ENCODE measurements around the gene ATP9B.

ATP9B gene

GRCh38 chr18:79199691-79200374 lies 130.6 kb downstream of the ATP9B start:
- DNase-seq (ENCODE audit: low spot score), result no peak

- peak; percentile 85 for DNase-seq (ENCODE audit: low spot score)
Measured at GRCh38 chr18:79200546-79201268, 131.5 kb downstream of the ATP9B start.

- DNase-seq (ENCODE audit: low spot score), result no peak
Measured at GRCh38 chr18:79203017-79203605, 133.9 kb downstream of the ATP9B start.

- DNase-seq (ENCODE audit: low spot score), result no peak
Measured at GRCh38 chr18:79204889-79205807, 136.0 kb downstream of the ATP9B start.

- no peak for DNase-seq (ENCODE audit: low spot score)
Measured at GRCh38 chr18:79206444-79206843, 137.2 kb downstream of the ATP9B start.

- no peak for DNase-seq (ENCODE audit: low spot score)
Measured at GRCh38 chr18:79208906-79209305, 139.7 kb downstream of the ATP9B start.

GRCh38 chr18:79210002-79210910 lies 141.1 kb downstream of the ATP9B start:
- no peak for DNase-seq (ENCODE audit: low spot score)

GRCh38 chr18:79211844-79212243 lies 142.7 kb downstream of the ATP9B start:
- no peak for DNase-seq (ENCODE audit: low spot score)

- DNase-seq (ENCODE audit: low spot score), result no peak
Measured at GRCh38 chr18:79214056-79214455, 144.9 kb downstream of the ATP9B start.

GRCh38 chr18:79216176-79216575 lies 147.0 kb downstream of the ATP9B start:
- no peak for DNase-seq (ENCODE audit: low spot score)

GRCh38 chr18:79217979-79218604 lies 148.9 kb downstream of the ATP9B start:
- no peak for DNase-seq (ENCODE audit: low spot score)

GRCh38 chr18:79218605-79219190 lies 149.5 kb downstream of the ATP9B start:
- DNase-seq (ENCODE audit: low spot score), result no peak

- no peak for DNase-seq (ENCODE audit: low spot score)
Measured at GRCh38 chr18:79221136-79221535, 151.9 kb downstream of the ATP9B start.

- DNase-seq (ENCODE audit: low spot score), result no peak
Measured at GRCh38 chr18:79222790-79223189, 153.6 kb downstream of the ATP9B start.

- DNase-seq (ENCODE audit: low spot score), result no peak
Measured at GRCh38 chr18:79223431-79223830, 154.2 kb downstream of the ATP9B start.

- DNase-seq (ENCODE audit: low spot score), result no peak
Measured at GRCh38 chr18:79224381-79224780, 155.2 kb downstream of the ATP9B start.

- no peak for DNase-seq (ENCODE audit: low spot score)
Measured at GRCh38 chr18:79227621-79228020, 158.4 kb downstream of the ATP9B start.

GRCh38 chr18:79229431-79229830 lies 160.2 kb downstream of the ATP9B start:
- DNase-seq (ENCODE audit: low spot score), result no peak

GRCh38 chr18:79234438-79234837 lies 165.2 kb downstream of the ATP9B start:
- DNase-seq (ENCODE audit: low spot score), result no peak

GRCh38 chr18:79239631-79240030 lies 170.4 kb downstream of the ATP9B start:
- DNase-seq (ENCODE audit: low spot score), result no peak

Data from Ammon's horn (tissue), 1 donor.